ENCODE results near the gene CACNA1I.

DNA sequence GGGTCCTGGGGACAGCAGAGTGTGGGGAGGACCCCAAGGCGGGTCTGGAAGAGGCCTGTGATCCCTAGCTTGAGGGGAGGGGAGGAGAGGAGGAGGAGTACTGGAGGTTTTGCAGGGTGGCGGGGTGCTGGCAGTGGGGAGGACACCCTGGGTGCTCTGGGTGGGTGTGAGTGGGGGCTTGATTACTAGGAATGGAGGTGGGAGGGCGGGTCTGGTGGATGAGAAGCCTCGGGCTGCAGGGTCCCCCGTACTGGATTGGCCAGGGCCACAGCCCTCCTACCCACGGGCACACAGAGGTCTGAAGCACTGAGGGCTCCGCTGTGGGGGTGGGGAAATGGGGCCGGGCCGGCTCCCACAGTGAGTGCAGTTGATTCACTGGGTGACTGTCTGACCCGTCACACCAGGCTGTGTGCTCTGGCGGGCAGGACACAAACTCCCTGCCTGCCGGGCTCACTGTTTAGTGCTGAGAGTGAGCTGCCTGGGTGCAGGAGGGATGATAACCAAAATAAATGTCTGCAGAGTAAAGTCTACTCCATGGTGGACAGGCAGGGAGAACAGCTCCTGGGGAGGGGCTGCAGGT lies 114.2 kb downstream of the CACNA1I start:
- TF ChIP-seq, protein P1, sequence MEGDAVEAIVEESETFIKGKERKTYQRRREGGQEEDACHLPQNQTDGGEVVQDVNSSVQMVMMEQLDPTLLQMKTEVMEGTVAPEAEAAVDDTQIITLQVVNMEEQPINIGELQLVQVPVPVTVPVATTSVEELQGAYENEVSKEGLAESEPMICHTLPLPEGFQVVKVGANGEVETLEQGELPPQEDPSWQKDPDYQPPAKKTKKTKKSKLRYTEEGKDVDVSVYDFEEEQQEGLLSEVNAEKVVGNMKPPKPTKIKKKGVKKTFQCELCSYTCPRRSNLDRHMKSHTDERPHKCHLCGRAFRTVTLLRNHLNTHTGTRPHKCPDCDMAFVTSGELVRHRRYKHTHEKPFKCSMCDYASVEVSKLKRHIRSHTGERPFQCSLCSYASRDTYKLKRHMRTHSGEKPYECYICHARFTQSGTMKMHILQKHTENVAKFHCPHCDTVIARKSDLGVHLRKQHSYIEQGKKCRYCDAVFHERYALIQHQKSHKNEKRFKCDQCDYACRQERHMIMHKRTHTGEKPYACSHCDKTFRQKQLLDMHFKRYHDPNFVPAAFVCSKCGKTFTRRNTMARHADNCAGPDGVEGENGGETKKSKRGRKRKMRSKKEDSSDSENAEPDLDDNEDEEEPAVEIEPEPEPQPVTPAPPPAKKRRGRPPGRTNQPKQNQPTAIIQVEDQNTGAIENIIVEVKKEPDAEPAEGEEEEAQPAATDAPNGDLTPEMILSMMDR (IDR thresholded peaks at IDR 0.05 in 2 of 3, conservative IDR thresholded peaks at IDR 0.05 in 1 of 3; ENCODE audit: borderline replicate concordance in 1 of 3, insufficient read depth in 1 of 3, low read depth in 2 of 3, low read length in 2 of 3), result no peak
- TF ChIP-seq, protein P2, sequence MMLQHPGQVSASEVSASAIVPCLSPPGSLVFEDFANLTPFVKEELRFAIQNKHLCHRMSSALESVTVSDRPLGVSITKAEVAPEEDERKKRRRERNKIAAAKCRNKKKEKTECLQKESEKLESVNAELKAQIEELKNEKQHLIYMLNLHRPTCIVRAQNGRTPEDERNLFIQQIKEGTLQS (IDR thresholded peaks at IDR 0.05), result no peak
- no peak for TF ChIP-seq POLR2A (IDR thresholded peaks at IDR 0.05; ENCODE audit: borderline replicate concordance, extremely low read depth, insufficient read depth, insufficient read length)
- TF ChIP-seq, protein P3, sequence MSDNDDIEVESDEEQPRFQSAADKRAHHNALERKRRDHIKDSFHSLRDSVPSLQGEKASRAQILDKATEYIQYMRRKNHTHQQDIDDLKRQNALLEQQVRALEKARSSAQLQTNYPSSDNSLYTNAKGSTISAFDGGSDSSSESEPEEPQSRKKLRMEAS (IDR thresholded peaks at IDR 0.05), result no peak
- no peak for TF ChIP-seq EZH2 (IDR thresholded peaks at IDR 0.05)
- TF ChIP-seq CEBPB (IDR thresholded peaks at IDR 0.05; ENCODE audit: low read depth), result no peak
- TF ChIP-seq ELF1 (IDR thresholded peaks at IDR 0.05; ENCODE audit: borderline replicate concordance, low read depth), result no peak
- TF ChIP-seq, protein P4, sequence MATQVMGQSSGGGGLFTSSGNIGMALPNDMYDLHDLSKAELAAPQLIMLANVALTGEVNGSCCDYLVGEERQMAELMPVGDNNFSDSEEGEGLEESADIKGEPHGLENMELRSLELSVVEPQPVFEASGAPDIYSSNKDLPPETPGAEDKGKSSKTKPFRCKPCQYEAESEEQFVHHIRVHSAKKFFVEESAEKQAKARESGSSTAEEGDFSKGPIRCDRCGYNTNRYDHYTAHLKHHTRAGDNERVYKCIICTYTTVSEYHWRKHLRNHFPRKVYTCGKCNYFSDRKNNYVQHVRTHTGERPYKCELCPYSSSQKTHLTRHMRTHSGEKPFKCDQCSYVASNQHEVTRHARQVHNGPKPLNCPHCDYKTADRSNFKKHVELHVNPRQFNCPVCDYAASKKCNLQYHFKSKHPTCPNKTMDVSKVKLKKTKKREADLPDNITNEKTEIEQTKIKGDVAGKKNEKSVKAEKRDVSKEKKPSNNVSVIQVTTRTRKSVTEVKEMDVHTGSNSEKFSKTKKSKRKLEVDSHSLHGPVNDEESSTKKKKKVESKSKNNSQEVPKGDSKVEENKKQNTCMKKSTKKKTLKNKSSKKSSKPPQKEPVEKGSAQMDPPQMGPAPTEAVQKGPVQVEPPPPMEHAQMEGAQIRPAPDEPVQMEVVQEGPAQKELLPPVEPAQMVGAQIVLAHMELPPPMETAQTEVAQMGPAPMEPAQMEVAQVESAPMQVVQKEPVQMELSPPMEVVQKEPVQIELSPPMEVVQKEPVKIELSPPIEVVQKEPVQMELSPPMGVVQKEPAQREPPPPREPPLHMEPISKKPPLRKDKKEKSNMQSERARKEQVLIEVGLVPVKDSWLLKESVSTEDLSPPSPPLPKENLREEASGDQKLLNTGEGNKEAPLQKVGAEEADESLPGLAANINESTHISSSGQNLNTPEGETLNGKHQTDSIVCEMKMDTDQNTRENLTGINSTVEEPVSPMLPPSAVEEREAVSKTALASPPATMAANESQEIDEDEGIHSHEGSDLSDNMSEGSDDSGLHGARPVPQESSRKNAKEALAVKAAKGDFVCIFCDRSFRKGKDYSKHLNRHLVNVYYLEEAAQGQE (IDR thresholded peaks at IDR 0.05; ENCODE audit: low read depth), result no peak
